Measurements from ENCODE around the gene CNTNAP1.

The CNTNAP1 gene

DNA sequence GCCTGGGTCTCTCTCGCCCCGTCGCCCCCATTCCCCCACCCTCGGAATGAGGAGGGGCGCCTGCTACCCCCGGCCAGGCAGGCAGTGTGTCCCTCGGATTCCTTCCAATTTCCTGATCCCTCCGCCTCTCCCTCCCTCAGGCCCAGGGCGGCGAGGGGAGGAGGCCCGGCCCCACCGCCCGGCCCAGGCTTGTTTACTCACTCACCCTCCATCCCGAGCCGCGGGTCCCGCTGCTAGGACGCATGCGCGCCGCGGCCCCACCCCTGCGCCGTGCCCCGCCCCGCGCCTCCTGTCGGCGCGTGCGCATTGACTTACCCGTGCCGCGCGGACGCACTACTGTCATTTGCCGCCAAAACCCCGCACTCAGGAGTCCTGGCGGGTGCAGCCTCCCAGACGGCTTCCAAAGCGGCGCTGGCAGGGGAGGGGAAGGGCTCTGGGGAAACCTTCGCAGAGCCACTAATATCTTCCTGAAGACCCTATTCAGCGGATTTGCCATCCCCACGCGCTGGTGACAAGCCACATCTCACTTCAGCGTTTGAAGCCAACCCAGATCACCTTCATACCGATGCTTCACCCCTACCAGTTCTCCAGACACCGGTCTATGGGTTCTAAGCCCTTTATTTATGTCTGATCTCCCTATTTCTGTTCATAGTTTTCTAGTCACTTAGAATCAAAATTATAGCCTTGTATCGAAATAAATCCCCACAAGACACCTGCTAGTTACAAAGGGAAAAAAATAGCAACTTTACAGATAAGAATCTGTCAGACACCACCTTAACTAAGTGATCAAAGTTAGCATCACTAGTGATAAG lies 62.7 kb downstream of the CNTNAP1 start, which contains the start of gene EZH1:
EZH1 (minus strand) TSS at position 235 of the 812 bp plus-strand sequence. CDS start 16,099 bp downstream, outside the sequence.
- peaks cover 38% of the 10 kb centered on the region for H3K4me1 ChIP-seq (ENCODE audit: control insufficient read depth, insufficient read depth, low read length)
- peak within 1 kb of the TSS; percentile 74 for H3K4me3 ChIP-seq (ENCODE audit: low read depth, low read length)
- peaks cover 15% of the 10 kb centered on the region for H3K27me3 ChIP-seq (ENCODE audit: control insufficient read depth, insufficient read depth, low read length)
- H3K9ac ChIP-seq (ENCODE audit: low read length) = peak within 1 kb of the TSS; percentile 66
- no peaks in the 10 kb centered on the region for H3K36me3 ChIP-seq (ENCODE audit: control insufficient read depth, insufficient read depth, low read length)
- no peaks in the 10 kb centered on the region for H3K9me3 ChIP-seq (ENCODE audit: control insufficient read depth, insufficient read depth, low read depth, low read length)
- H3K27ac ChIP-seq (ENCODE audit: low read depth, low read length) = no peak within 1 kb of the TSS

DNA sequence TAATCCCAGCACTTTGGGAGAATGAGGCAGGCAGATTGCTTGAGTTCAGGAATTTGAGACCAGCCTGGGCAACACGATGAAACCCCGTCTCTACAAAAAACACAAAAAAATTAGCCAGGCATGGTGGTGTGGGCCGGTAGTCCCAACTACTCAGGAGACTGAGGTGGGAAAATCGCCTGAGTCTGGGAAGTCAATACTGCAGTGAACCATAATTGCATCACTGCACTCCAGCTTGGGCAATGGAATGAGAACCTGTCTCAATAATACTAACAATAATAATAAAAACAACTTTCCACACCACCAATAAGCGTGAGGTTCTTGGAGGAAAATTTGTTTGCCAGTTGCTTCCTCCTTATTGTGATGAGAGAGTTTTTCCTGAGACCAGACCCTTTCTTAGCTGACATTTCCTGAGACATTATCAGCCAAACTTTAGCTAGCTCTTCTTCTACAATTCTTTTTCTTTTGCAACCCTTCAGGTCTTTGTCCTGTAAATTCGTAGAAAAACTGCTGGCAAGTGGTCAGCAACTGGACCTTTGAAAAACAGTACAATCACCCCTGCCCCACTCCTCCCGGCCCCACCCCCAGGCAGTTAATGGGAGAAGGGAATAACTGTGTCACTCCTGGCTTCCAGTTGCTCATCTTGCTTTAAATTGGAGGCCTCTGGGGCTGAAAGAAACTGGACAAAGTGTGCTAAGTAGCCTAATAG lies 66.0 kb downstream of the CNTNAP1 start:
- no peaks in the 10 kb centered on the region for H3K36me3 ChIP-seq (ENCODE audit: control insufficient read depth, insufficient read depth, low read length)
- H3K27ac ChIP-seq (ENCODE audit: low read depth, low read length) = no peak overlapping the region
- H3K9ac ChIP-seq (ENCODE audit: low read length) = no peak overlapping the region
- H3K4me1 ChIP-seq (ENCODE audit: control insufficient read depth, insufficient read depth, low read length) = peaks cover 28% of the 10 kb centered on the region
- no peak overlapping the region for H3K4me3 ChIP-seq (ENCODE audit: low read depth, low read length)
- no peaks in the 10 kb centered on the region for H3K9me3 ChIP-seq (ENCODE audit: control insufficient read depth, insufficient read depth, low read depth, low read length)
- peaks cover 15% of the 10 kb centered on the region for H3K27me3 ChIP-seq (ENCODE audit: control insufficient read depth, insufficient read depth, low read length)

DNA sequence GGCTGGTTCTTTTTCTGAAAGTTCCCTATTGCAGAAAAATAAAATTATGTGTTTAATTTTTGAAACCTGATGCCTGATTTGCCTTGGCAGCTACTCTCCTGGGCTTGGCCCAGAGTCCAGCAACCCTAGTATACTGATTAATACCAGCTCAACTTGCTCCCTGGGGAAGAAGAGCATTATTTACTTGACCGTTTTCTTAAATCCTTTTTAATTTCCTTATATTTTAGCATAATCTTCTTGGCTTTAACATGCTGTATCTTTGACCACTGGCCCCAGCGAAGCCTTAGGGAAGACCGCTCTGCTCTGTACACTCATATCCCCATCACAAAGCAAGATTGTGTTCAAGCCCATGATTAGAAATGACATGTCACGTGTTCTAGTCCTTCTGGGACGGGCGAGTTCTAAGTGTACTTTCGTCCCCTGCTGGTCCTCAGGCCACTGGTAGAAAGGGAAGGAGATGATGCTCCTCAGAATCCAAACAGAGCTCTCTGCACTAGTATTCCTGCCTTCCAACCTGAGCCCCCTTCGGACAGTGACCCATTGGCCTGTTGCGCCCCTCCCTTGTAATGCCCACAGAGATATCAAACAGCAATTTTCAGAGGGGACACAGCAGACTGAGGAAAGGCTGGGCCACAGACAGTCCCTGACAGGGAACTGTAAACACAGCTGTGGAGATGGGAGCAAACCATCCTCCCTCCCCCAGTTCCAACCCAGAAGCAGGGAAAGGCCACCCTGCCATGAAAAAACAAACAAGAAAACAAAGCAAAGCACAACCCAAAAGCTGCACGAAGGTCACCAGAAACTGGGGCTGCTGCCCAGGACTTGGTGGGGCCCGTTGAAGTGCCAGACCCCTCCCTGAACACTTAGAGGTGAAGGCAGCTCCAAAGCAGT lies 66.8 kb downstream of the CNTNAP1 start:
- Histone ChIP-seq H3K27ac (ENCODE audit: low read depth, low read length) (no peak overlapping the region), H3K36me3 (ENCODE audit: control insufficient read depth, insufficient read depth, low read length) (no peaks in the 10 kb centered on the region), H3K27me3 (ENCODE audit: control insufficient read depth, insufficient read depth, low read length) (peaks cover 15% of the 10 kb centered on the region), H3K4me3 (ENCODE audit: low read depth, low read length) (no peak overlapping the region), H3K9me3 (ENCODE audit: control insufficient read depth, insufficient read depth, low read depth, low read length) (no peaks in the 10 kb centered on the region), H3K4me1 (ENCODE audit: control insufficient read depth, insufficient read depth, low read length) (peaks cover 20% of the 10 kb centered on the region), H3K9ac (ENCODE audit: low read length) (no peak overlapping the region)

All from HUES6 (cell line).